ENCODE results near the gene GPR17.

DNA sequence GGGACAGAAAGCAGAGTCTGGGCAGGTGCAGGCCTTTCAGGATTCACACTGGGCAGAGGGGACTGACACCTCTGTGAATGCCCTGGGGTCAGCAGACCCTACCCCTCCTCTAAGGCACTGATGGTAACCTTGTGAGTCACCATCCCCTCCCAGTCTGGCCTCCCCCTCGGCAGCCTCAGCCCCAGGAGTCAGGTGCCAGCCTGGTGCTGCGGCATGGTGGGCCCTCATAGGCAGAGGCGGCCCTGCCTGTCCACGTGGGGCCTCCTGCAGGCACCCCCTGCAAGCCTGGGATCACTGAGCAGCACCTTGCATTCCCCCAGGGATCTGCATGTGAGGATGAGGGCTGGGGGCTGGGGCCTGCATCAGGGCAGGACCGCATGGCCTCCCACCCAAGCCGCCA, 4.8 kb upstream of the GPR17 start:
- TF ChIP-seq, protein P1, sequence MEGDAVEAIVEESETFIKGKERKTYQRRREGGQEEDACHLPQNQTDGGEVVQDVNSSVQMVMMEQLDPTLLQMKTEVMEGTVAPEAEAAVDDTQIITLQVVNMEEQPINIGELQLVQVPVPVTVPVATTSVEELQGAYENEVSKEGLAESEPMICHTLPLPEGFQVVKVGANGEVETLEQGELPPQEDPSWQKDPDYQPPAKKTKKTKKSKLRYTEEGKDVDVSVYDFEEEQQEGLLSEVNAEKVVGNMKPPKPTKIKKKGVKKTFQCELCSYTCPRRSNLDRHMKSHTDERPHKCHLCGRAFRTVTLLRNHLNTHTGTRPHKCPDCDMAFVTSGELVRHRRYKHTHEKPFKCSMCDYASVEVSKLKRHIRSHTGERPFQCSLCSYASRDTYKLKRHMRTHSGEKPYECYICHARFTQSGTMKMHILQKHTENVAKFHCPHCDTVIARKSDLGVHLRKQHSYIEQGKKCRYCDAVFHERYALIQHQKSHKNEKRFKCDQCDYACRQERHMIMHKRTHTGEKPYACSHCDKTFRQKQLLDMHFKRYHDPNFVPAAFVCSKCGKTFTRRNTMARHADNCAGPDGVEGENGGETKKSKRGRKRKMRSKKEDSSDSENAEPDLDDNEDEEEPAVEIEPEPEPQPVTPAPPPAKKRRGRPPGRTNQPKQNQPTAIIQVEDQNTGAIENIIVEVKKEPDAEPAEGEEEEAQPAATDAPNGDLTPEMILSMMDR (IDR thresholded peaks at IDR 0.05) = no peak
- TF ChIP-seq POLR2A (IDR thresholded peaks at IDR 0.05) = no peak
